Measurements from ENCODE around the gene TPK1. TPM values are rescaled to one million over a fixed set of nuclear protein-coding genes. Genes with fewer than 3 reads are reported as not detected.
"Not testable (repeated sequence)": the region's sequence is repeated elsewhere in the genome, so short reads cannot be mapped to it uniquely, and the experiment has no call there.

TPK1 gene
- total RNA-seq, 1 donor from 2014 or later, result 5.0 TPM

DNA sequence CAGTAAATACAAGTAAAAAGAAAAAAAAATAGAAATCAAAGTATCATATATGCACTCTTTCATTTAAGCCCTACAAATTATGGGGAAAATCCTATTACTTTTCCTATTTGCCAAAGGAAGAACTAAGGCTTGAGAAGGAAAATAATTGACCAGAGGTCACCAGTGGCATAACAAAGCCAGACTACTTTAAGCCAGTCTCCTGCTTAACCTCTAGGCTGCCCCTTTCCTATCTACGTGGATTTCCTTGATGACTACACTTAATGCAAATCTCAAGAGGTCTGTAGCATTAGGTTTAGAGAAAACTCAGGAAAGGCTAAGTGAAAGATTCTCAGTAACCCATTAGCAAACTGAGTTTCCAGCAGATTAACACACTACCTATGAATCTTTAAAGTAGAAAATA is 49.8 kb downstream of the TPK1 start:
- intact Hi-C loops (cut with DNase I), result no loop called here
- DNase-seq (ENCODE audit: missing footprints) (no peak), ATAC-seq (no peak)

DNA sequence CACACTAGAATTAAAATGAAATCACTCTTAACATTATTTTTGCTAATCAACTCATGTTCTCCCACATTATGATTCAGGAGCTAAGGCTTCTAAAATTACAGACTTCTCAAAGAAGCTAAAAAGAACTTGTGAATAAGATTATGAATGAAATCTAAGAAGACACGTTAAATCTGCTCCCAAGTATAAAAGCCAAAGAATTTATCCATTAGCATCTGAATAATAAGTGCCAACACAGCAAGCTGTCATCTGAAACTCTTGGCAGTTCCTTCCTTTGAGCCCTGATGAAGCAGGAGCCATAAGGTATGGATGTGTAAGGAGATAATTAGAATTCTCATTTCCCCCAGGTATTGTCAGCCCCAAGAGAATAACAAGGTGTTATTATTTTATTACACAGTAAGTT is 50.3 kb downstream of the TPK1 start:
- intact Hi-C loops (cut with DNase I), result no loop called here
- ATAC-seq, result no peak
- DNase-seq (ENCODE audit: missing footprints), result no peak

DNA sequence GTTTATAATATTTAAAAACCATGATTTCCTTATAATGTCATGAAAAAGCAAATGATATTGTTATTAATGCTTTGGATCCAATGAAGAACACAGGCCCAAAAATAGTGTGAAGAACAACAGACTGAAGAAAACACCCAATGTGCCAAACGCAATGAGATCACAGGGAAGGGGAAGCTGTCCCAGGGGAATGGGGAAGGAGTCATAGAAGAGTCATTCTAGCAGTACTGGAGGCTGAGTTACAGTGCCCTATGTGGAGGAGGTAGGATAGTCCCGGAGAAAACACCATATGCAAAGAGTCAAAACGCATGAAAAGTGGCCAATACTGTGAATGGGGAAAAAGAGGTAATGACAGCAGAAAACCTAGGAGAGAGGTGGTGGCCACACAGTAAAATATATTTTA is 50.9 kb downstream of the TPK1 start:
- intact Hi-C loops (cut with DNase I), result no loop called here
- no peak for DNase-seq (ENCODE audit: missing footprints)
- ATAC-seq, result peak; percentile 72

DNA sequence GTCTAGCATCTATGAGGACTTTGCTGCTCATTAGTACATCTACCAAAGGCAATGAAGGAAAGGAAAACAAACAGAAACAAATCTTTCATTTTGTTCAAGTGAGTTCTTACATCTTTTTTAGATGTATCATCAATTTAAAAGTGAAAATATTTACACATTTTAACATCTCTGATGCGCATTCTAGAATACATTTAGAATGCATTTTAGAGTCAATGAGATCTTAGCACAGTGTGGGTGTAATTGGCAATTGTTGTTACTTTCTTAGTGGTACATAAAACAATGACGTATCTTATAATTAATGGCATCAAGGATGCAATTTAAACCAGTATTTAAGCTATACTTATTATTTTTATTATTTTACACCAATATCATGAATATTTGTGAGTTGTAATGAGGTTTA is 51.4 kb downstream of the TPK1 start:
- ATAC-seq (no peak), DNase-seq (ENCODE audit: missing footprints) (no peak)
- intact Hi-C loops (cut with DNase I), result no loop called here

DNA sequence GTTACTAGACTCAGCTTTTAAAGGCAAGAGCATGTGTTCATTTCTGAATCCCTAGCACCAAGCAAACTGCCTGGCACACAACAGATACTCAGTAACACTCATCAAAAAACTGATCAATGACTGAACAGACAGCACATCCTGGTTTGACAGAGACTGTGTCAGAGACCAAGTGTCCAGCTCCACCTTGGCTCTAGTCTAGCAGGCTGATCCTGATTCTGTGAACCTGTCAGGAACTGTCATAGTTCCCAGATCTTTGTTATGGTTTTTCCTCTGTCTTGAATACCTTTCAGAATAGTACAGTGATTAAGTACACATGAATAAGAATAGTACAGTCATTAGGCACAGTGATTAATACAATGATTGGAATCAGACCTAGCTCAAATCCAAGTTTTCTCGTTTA is 53.0 kb downstream of the TPK1 start:
- ATAC-seq, result no peak
- DNase-seq (ENCODE audit: missing footprints), result no peak
- intact Hi-C loops (cut with DNase I), result no loop called here

DNA sequence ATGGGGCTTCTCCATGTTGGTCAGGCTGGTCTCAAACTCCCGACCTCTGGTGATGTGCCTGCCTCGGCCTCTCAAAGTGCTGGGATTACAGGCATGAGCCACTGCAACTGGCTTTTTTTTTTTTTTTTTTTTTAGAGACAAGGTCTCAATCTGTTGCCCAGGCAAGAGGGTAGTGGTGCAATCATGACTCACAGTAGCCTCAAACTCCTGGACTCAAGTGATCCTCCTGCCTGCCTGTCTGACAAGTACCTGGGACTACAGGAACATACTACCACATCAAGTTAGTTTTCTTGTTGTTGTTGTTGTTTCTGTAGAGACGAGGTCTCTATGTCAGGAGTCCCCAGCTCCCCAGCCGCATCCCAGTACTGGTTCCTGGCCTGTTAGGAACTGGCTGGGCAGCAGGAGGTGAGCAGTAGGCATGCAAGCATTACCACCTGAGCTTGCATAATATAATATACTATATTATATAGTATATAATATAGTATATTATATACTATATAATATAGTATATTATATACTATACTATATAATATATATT is 55.7 kb downstream of the TPK1 start:
- no peak for ATAC-seq
- no peak for DNase-seq (ENCODE audit: missing footprints)
- intact Hi-C loops (cut with DNase I), result no loop called here

DNA sequence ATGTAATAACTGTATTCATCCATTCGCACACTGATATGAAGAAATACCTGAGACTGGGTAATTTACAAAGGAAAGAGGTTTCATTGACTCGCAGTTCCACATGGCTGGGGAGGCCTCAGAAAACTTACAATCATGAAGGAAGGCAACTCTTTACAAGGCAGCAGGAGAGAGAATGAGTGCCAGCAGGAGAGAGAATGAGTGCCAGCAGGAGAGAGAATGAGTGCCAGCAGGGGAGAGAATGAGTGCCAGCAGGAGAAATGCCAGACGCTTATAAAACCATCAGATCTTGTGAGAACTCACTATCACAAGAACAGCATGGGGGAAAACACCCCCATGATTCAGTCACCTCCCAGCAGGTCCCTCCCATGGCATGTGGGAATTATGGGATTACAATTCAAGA is 58.0 kb downstream of the TPK1 start:
- intact Hi-C loops (cut with DNase I); ATAC-seq: not testable (repeated sequence)

DNA sequence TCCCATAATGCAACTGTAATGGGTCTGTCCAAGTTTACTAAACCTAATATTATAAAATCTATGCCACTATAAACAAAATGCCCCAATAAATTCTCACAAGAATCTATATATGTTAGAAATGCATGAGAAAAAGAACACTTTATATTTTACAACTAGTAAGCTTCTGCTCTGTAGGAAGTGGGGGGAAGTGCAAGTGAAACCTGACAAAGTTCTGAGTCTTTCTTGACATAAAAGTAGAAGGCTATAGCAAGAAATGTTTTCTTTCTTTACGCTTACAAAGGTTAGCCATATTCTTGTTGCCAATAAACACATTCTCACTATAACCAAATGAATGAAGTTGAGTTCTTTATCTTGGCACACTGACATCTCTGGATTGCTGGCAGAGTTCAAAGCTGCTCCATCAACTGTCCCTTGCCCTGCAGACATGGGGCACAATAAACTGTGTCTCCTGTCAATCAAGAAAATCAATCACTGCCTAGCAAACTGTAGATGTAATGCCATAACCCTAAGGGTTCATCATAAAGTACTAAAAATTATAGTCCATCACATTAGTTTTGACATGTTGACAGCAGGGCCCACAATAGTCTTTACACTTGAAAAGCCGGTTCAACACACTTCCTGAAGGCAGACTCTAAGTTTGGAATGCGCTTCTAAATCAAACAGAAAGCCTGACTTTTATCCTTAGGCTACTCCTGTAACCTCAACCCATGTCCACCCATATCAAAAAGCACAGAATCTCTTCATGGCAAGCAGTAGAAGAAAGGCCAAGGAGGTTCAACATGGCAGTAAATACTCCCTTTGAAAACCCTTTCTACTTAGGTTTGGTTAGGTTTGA is 58.6 kb downstream of the TPK1 start:
- DNase-seq (ENCODE audit: missing footprints) (no peak), ATAC-seq (no peak)
- intact Hi-C loops (cut with DNase I), result no loop called here

More for the DNA sequence above, 58.0 kb downstream of the TPK1 start:
- DNase-seq (ENCODE audit: missing footprints), result not testable (repeated sequence)

DNA sequence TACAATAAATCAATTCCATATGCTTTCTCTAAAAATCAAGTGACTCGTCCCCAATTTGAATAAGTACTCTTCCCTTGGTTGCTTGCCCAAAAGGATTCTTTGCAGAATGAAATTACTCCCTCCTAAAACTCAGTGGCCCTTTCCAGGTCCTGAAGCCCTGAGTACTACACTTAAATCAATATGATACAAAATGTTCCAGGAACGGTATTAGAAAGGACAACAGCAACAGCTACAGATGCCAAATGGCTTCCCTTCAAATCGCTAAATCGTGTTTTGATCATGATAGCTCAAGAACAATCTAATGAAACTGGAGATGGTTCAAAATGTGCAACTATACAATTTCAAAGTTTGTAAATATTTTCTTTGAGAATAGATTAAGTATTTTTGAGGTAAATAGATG is 59.4 kb downstream of the TPK1 start:
- DNase-seq (ENCODE audit: missing footprints) (no peak), ATAC-seq (no peak)
- intact Hi-C loops (cut with DNase I), result no loop called here

DNA sequence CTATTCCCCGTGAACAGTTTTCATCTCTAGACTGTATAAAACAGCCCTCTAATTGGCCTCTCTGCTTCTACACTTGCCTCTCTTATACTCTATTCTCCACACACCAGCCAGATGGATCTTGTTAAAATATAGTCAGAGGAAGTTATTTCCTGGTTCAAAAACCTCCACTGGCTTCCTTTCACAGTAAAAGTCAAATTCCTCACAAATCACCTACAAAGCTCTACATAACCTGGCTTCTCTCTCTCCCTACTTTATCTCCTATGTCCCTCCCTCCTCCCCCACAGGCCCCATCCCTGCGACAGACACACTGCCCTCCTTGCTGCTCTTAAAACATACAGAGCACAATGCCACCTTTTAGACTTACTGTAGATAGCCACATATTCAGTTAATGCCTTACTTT is 60.1 kb downstream of the TPK1 start:
- DNase-seq (ENCODE audit: missing footprints) (no peak), ATAC-seq (no peak)
- intact Hi-C loops (cut with DNase I), result no loop called here

DNA sequence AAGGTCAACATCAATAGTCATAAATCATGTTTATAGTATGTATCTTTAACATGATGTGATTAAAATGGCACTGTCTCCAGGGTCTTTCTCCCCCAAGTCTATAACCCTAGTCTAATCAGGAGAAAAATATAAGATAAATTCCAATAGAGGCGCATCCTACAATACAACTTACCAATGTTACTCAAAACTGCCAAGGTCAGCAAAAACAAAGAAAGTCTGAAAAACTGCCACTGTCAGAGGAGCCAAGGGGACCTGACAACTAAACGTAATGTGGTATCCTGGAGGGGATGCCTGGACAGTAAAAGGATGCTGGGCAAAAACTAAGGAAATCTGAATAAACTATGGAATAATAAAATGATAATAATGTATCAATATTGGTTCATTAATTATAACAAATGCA is 63.9 kb downstream of the TPK1 start:
- DNase-seq (ENCODE audit: missing footprints) (no peak), ATAC-seq (no peak)
- intact Hi-C loops (cut with DNase I), result no loop called here

DNA sequence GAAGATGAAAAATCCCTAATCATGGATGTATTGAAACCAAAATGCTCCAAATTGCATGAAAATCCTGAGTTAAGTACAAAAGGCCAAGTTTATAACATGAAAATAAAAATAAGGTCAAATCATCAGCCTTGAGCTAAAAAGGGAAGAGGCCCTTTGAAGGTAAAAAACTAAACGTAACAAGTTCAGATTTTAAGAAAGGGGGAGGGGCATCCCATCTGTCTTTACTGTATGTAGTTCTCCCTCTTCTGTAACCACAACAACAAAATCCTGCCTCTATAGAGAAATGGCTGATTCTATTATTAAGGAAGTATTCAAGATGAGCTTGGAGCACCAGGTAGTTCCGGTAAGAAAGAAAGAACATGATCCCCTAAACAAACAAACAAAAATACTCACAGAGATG is 64.7 kb downstream of the TPK1 start:
- intact Hi-C loops (cut with DNase I), result no loop called here
- no peak for ATAC-seq
- DNase-seq (ENCODE audit: missing footprints), result no peak

DNA sequence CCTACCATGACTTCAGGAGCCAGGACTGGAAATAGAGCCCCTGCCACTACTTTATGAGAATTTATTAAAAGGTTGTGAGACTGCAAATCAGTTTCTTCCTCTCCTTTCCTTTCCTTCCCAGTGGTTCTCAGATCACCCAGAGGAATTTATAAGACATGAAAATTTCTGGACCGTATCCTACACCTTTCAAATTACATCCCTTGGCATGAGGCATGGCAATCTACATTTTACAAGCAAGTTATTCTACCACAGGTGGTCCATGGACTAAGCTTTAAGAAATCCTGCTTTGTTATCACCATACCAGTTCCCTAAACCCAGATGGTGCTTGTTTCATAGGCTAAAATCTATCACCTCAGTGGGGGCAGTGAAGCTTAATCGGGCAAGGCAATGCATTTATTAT is 66.5 kb downstream of the TPK1 start:
- no peak for ATAC-seq
- intact Hi-C loops (cut with DNase I), result no loop called here
- no peak for DNase-seq (ENCODE audit: missing footprints)

DNA sequence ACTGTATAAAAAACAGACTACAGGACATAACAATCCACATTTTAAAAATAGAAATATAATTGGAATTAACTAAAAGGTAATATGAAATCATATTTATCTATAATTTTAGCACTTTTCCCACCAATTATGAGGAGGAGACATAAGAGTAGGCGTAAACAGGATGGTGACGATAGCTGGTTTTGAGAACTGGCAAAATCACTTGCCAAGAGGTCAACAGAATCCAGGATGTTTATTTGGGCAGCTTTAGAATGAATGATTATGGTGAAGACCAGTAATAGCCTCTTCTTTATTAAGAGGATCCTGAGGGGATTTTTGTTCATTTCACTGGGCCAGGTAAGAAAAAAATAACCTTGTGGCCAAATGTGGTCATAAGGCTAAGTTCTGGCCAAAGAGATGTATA is 67.2 kb downstream of the TPK1 start:
- intact Hi-C loops (cut with DNase I), result no loop called here
- ATAC-seq (no peak), DNase-seq (ENCODE audit: missing footprints) (no peak)

DNA sequence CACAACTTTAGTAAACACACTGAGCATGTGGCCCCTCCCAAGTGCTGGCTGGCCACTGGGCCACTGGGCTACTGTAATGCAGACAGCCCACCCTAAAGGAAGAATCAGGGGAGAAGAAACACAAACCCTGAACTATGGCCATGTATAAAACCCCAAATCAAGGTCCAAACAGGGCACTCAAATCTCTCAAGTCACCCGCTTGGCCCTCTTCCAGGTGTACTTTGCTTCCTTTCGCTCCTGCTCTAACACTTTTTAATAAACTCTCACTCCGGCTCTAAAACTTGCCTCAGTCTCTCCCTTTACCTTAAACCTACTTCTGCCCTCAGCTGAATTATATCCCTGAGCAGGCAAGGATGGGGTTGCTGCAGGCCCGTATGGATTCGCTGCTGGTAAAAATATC is 72.6 kb downstream of the TPK1 start:
- intact Hi-C loops (cut with DNase I), result no loop called here
- ATAC-seq (no peak), DNase-seq (ENCODE audit: missing footprints) (no peak)

DNA sequence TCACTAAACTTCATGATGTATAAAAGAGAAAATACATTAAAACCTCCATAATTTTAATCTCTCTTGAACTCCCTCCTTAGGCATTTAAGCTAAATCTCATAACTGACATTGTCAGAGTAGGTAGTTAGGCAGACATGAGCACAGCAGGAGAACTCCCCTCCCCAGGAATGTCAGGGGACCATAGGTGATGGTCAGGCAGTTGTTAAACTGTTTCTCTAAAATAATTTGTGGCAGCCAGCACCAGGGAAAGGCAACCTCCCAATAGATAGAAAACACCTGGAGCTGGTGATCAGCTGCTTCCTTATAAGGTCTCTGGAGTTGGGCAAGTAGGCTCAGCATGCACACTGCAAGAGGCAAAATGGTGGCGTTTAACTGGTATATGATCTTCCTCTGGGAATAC is 73.0 kb downstream of the TPK1 start:
- no peak for DNase-seq (ENCODE audit: missing footprints)
- no peak for ATAC-seq
- intact Hi-C loops (cut with DNase I), result no loop called here

DNA sequence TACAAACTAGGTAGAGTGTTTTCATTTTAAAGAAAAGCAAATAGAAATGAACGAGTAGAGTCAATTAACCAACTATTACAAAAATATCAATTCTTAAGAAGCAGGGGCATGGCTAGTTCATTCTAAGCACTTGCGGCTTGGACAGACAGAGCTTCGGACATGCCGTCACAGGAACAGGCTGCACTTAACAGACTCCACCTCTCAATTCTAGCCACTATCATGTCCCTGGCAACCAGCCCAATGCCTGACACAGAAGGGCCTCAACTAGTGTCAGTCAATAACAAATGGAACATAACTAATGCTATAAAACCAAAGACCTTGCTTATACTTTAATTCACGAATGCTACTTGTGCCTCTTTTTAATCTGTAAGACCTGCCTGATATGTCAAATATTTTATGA is 74.4 kb downstream of the TPK1 start:
- peak; percentile 42 for ATAC-seq
- intact Hi-C loops (cut with DNase I), result no loop called here
- DNase-seq (ENCODE audit: missing footprints), result peak; percentile 66

DNA sequence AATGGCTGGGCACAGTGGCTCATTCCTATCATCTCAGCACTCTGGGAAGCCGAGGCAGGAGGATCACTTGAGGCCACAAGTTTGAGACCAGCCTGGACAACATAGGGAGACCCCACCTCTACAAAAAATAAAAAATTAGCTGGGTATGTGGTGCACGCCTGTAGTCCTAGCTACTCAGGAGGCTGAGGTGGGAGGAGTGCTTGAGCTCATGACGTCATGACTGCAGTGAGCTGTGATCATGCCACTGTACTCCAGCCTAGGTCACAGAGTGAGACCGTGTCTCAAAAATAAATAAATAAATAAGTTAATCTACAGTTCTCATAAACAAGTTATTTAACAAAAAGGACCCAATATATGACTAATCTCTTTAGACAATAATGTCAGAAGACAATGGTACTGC is 76.2 kb downstream of the TPK1 start:
- ATAC-seq (no peak), DNase-seq (ENCODE audit: missing footprints) (no peak)
- intact Hi-C loops (cut with DNase I), result no loop called here

DNA sequence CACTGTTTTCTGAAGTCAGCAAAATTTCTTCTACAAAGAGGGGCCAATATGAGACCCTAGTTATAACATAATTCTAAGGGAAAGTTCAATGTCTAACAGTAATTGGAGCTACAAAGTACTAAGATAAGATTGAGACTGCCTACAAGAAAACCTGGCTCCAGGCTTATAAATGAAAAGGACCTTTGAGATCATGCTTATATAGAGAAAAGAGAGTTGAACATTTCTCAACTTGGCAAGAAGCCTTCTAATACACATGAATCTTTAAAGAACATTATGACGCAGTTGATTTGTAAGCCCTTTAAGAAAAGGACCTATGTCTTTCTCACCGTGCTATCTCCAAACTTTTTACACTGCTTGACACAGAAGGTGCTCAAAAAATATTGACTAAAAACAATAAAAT is 87.9 kb downstream of the TPK1 start:
- intact Hi-C loops (cut with DNase I), result no loop called here
- DNase-seq (ENCODE audit: missing footprints) (no peak), ATAC-seq (no peak)

DNA sequence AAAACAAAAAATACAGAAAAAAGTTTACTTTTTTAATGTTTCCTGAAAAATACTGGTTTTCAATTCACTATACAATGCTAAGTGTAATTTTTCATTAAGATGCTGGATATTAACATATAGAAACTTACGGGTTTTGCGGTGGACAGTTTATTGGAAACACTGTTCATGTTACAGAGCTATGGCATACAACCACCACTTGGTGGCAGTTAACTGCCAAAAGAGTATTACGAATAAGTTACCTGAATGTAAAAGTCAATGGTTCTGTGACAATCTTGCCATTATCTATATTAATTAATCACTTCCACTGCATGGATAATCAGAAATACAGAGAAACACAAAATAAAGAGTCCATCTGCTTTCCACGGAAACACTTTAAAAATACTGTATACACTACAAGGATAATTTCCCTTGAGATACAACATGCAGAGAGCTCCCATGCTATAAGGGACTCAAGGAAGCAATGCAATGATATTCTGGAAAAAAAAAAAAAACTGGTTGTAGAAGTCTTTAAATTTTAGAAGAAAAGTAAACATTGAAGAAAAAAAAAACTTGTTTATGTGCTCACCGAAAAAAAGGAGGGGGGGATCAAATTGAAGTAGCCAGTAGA is 97.0 kb downstream of the TPK1 start:
- DNase-seq (ENCODE audit: missing footprints), result no peak
- intact Hi-C loops (cut with DNase I), result loop anchor here (10.0 kb wide), 1 partner anchor 96 kb away; the partner anchor contains the start of gene TPK1

More for the DNA sequence above, 97.0 kb downstream of the TPK1 start:
- ATAC-seq, result no peak
